ENCODE measurements around the gene FHOD3. TPM values are rescaled to one million over a fixed set of nuclear protein-coding genes. Genes with fewer than 3 reads are reported as not detected.

Gene FHOD3
- total and polyA plus RNA-seq, 2 donors: 0.90 to 4.1 TPM

DNA sequence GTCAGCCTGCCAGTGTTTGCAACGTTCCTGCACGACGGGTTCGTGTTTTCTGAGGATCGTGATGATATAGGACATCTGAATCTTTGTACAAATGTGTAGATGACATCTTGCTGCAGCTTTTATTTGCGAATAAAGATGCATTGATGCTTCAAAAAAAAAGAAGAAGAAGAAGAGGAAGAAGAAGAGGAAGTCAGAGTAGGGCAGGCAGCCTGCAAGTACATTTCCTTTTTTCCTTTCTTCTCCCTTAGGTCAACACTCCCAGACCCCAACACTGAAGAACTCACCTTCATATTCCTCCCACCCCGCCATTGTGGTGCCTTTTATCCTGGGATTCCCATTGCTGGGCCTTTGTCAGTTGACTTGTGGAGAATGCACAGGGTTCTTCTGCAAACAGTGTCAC, 91.5 kb downstream of the FHOD3 start:
- Histone ChIP-seq H3K4me1 (ENCODE audit: control insufficient read depth in 2 of 2, insufficient read depth in 2 of 2, low read length in 2 of 2) (no peaks in the 10 kb centered on the region), H3K27me3 (ENCODE audit: control insufficient read depth in 2 of 2, insufficient read depth in 1 of 2, low read length in 1 of 2) (no peaks in the 10 kb centered on the region), H3K4me3 (ENCODE audit: low read length in 2 of 2) (no peak overlapping the region), H3K36me3 (ENCODE audit: control insufficient read depth in 2 of 2, insufficient read depth in 2 of 2, low read length in 1 of 2) (no peaks in the 10 kb centered on the region), H3K9me3 (ENCODE audit: control insufficient read depth in 2 of 2, insufficient read depth in 1 of 2, low read length in 1 of 2) (no peaks in the 10 kb centered on the region), H3K27ac (ENCODE audit: low read depth in 1 of 2, low read length in 1 of 2) (no peak overlapping the region)
- no peak for DNase-seq (ENCODE audit: low read depth in 6 of 9, low spot score in 9 of 9)
- WGBS: 85% methylated on average over 7 of the region's 7 CpGs

DNA sequence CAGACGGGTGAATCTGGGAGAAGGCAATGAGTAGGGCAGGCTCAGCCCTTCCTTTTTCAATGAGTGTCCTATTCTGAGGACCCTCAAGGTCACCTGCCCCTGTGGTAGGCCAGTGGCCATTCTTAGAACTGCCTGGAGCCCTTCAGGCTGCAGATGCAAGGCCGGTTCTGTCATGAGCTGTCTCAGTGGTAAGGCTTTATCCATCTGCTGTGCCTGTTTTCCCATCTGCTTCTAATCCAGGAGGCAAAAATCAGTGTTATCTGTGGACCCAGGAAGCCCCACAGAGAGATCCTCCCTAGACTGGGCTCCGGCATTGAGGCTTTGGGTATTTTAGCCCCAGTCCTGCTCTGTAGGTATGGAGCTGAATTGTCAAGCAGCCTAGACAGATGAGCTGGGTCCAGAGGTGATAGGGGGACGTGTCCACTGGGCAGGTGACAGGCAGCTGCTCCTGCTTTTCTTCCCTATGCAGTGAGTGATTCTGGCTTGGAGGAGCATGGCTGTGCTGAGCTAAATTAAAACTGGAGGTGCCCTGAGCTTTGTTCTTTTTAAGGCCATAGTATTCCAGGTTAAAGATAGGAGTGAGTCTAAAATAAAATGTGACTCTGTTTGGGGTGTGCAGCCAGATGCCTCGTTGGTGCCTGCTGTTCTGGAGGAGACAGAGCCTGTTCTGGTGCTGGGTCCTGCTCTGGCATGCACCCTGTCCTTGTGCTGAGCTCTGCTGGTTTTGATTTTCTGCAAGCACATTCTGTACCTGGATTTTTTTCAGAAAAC, 92.5 kb downstream of the FHOD3 start:
- H3K4me1 ChIP-seq (ENCODE audit: control insufficient read depth in 2 of 2, insufficient read depth in 2 of 2, low read length in 2 of 2): no peaks in the 10 kb centered on the region
- no peaks in the 10 kb centered on the region for H3K36me3 ChIP-seq (ENCODE audit: control insufficient read depth in 2 of 2, insufficient read depth in 2 of 2, low read length in 1 of 2)
- no peak overlapping the region for H3K4me3 ChIP-seq (ENCODE audit: low read length in 2 of 2)
- 90% methylated on average over 5 of the region's 5 CpGs for WGBS
- H3K9me3 ChIP-seq (ENCODE audit: control insufficient read depth in 2 of 2, insufficient read depth in 1 of 2, low read length in 1 of 2): no peaks in the 10 kb centered on the region
- DNase-seq (ENCODE audit: low read depth in 6 of 9, low spot score in 9 of 9): no peak
- H3K27me3 ChIP-seq (ENCODE audit: control insufficient read depth in 2 of 2, insufficient read depth in 1 of 2, low read length in 1 of 2): no peaks in the 10 kb centered on the region
- no peak overlapping the region for H3K27ac ChIP-seq (ENCODE audit: low read depth in 1 of 2, low read length in 1 of 2)

DNA sequence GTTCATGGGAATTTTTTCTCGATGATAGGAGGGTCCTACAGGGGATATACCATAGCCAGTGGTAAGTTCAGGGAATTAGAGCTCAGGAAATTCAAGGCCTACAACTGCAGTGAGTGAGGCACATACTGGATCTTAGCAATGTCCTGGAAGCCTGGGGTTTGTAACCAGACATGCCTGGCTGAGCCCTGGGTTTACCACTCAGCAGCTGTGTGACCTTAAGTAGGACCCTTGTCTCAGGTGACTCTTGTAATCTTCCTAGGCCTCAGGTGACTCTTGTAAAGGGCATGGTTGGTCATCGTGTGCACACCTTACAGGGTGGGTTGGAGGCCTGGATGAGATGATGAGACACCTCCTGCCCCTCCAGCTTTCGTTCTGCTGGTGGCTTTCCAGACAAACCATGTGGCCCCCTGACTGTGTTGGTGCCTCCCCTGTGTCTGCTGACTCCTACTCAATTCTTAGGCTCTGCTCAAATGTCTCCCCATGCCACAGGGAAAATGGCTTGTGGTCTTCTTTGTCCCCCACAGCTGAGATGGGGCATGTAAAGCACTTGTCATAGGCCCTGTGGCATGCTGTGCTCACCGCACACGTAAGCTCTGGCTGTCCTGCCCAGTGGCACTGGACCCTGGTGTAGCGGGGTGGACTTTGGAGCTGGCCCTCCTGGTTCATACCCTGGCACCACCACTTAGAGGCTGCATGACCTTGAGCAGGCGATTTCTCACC, 94.1 kb downstream of the FHOD3 start:
- H3K9me3 ChIP-seq (ENCODE audit: control insufficient read depth in 2 of 2, insufficient read depth in 1 of 2, low read length in 1 of 2): no peaks in the 10 kb centered on the region

DNA sequence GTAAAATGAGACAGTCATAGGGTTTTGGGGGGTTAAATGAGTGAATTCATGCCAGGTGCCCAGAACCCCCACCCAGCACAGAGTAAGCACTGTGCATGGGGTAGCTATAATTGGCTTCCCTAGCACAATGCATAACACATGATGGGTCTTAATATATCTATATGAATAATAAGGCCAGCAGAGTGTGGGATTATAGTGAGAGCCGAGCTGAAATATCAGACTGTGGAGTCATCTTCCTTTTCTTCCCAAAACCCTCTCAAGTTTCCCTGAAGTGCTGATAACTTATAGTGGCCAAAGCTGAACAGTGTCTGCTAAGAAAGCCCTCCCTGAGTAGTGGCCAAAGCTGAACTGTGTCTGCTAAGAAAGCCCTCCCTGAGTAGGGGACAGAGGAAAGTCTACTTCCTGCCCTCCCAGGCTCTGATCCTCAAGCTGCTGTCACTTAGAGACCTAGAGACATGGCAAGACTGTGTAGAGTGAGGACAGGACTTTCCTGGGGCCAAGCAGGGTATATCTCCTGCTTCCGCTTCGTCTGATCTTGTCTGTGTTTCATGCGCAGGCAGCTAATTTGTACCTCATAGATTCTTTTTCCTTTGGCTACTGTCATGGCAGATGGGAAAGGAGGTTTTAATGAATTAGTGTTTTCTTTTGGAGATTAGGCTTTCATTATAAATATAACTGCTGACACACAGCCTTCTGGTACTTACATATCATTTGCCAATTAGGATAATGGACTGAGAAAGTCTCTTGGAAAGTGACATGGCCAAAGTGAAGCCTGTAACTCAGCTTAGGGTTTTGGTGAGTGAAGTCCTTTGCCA, 94.9 kb downstream of the FHOD3 start:
- Histone ChIP-seq H3K36me3 (ENCODE audit: control insufficient read depth in 2 of 2, insufficient read depth in 2 of 2, low read length in 1 of 2) (no peaks in the 10 kb centered on the region), H3K27me3 (ENCODE audit: control insufficient read depth in 2 of 2, insufficient read depth in 1 of 2, low read length in 1 of 2) (no peaks in the 10 kb centered on the region), H3K4me3 (ENCODE audit: low read length in 2 of 2) (no peak overlapping the region), H3K27ac (ENCODE audit: low read depth in 1 of 2, low read length in 1 of 2) (no peak overlapping the region), H3K4me1 (ENCODE audit: control insufficient read depth in 2 of 2, insufficient read depth in 2 of 2, low read length in 2 of 2) (no peaks in the 10 kb centered on the region), H3K9me3 (ENCODE audit: control insufficient read depth in 2 of 2, insufficient read depth in 1 of 2, low read length in 1 of 2) (no peaks in the 10 kb centered on the region)
- no peak for DNase-seq (ENCODE audit: low read depth in 6 of 9, low spot score in 9 of 9)
- WGBS: 97% methylated on average over 4 of the region's 4 CpGs

More for the DNA sequence above, 94.1 kb downstream of the FHOD3 start:
- no peak overlapping the region for H3K4me3 ChIP-seq (ENCODE audit: low read length in 2 of 2)
- no peak overlapping the region for H3K27ac ChIP-seq (ENCODE audit: low read depth in 1 of 2, low read length in 1 of 2)
- no peak for DNase-seq (ENCODE audit: low read depth in 6 of 9, low spot score in 9 of 9)
- no peaks in the 10 kb centered on the region for H3K36me3 ChIP-seq (ENCODE audit: control insufficient read depth in 2 of 2, insufficient read depth in 2 of 2, low read length in 1 of 2)
- WGBS: 97% methylated on average over 7 of the region's 7 CpGs
- no peaks in the 10 kb centered on the region for H3K27me3 ChIP-seq (ENCODE audit: control insufficient read depth in 2 of 2, insufficient read depth in 1 of 2, low read length in 1 of 2)
- no peaks in the 10 kb centered on the region for H3K4me1 ChIP-seq (ENCODE audit: control insufficient read depth in 2 of 2, insufficient read depth in 2 of 2, low read length in 2 of 2)

DNA sequence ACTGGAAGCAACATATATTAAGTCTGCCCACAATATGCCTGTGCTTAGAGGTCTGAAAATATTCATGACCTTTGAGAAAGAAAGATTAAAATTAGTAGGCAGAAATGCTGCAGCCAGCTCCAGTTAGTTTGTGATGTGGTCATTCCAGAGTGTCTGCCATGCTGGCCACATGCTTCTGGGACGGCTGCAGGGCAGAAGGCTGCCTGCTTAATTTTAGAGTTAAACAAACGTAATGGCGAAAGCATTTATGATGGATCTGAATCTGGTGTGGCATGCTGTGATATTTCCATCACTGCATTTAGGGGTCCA, 95.4 kb downstream of the FHOD3 start:
- no peaks in the 10 kb centered on the region for H3K4me1 ChIP-seq (ENCODE audit: control insufficient read depth in 2 of 2, insufficient read depth in 2 of 2, low read length in 2 of 2)
- no peaks in the 10 kb centered on the region for H3K36me3 ChIP-seq (ENCODE audit: control insufficient read depth in 2 of 2, insufficient read depth in 2 of 2, low read length in 1 of 2)
- no peak overlapping the region for H3K4me3 ChIP-seq (ENCODE audit: low read length in 2 of 2)
- no peaks in the 10 kb centered on the region for H3K9me3 ChIP-seq (ENCODE audit: control insufficient read depth in 2 of 2, insufficient read depth in 1 of 2, low read length in 1 of 2)
- no peak overlapping the region for H3K27ac ChIP-seq (ENCODE audit: low read depth in 1 of 2, low read length in 1 of 2)
- 97% methylated on average over 3 of the region's 3 CpGs for WGBS
- DNase-seq (ENCODE audit: low read depth in 6 of 9, low spot score in 9 of 9): no peak
- no peaks in the 10 kb centered on the region for H3K27me3 ChIP-seq (ENCODE audit: control insufficient read depth in 2 of 2, insufficient read depth in 1 of 2, low read length in 1 of 2)

DNA sequence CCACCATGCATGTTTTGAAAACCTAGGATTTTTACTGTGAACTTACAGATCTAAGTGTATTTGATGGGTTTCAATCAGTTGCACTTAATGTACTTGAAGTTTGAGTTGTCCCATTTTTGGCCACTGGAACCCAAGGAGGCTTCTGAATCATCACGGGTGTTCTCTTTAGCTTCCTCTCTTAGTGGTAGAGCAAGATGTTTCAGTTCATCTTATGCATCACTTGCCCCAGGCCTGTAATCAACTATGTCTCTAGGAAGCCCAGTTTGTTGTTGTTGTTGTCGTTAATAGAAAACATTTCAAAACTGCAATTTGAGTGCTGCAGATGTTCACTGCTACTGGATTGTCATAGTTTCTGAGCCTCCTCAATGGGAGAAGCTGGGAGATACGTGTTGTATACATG, 97.0 kb downstream of the FHOD3 start:
- Histone ChIP-seq H3K9me3 (ENCODE audit: control insufficient read depth in 2 of 2, insufficient read depth in 1 of 2, low read length in 1 of 2) (no peaks in the 10 kb centered on the region), H3K27ac (ENCODE audit: low read depth in 1 of 2, low read length in 1 of 2) (no peak overlapping the region), H3K27me3 (ENCODE audit: control insufficient read depth in 2 of 2, insufficient read depth in 1 of 2, low read length in 1 of 2) (no peaks in the 10 kb centered on the region), H3K4me1 (ENCODE audit: control insufficient read depth in 2 of 2, insufficient read depth in 2 of 2, low read length in 2 of 2) (no peaks in the 10 kb centered on the region), H3K36me3 (ENCODE audit: control insufficient read depth in 2 of 2, insufficient read depth in 2 of 2, low read length in 1 of 2) (no peaks in the 10 kb centered on the region), H3K4me3 (ENCODE audit: low read length in 2 of 2) (no peak overlapping the region)
- DNase-seq (ENCODE audit: low read depth in 6 of 9, low spot score in 9 of 9): no peak
- 93% methylated on average over 3 of the region's 3 CpGs for WGBS

DNA sequence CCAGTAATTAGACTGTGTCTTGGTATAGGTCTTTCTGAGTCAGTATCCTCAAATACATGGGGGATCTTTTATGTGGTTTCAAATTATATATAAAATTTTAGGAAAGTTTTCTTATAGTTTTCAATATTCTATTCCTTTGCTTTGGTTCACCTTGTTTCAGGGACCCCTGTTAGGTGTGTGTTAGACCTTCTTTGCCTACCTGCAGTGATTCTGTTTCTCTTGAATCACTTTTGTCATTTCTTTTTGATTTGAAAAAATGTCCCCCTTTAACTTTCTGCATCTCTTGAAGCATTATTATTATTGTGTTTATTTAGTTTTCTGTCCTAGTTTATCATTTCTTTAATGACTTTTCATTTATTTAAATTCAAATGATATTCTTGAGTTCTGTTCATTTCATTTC, 98.7 kb downstream of the FHOD3 start:
- Histone ChIP-seq H3K36me3 (ENCODE audit: control insufficient read depth in 2 of 2, insufficient read depth in 2 of 2, low read length in 1 of 2) (no peaks in the 10 kb centered on the region), H3K9me3 (ENCODE audit: control insufficient read depth in 2 of 2, insufficient read depth in 1 of 2, low read length in 1 of 2) (no peaks in the 10 kb centered on the region), H3K4me3 (ENCODE audit: low read length in 2 of 2) (no peak overlapping the region), H3K27me3 (ENCODE audit: control insufficient read depth in 2 of 2, insufficient read depth in 1 of 2, low read length in 1 of 2) (no peaks in the 10 kb centered on the region), H3K27ac (ENCODE audit: low read depth in 1 of 2, low read length in 1 of 2) (no peak overlapping the region), H3K4me1 (ENCODE audit: control insufficient read depth in 2 of 2, insufficient read depth in 2 of 2, low read length in 2 of 2) (no peaks in the 10 kb centered on the region)
- no peak for DNase-seq (ENCODE audit: low read depth in 6 of 9, low spot score in 9 of 9)

DNA sequence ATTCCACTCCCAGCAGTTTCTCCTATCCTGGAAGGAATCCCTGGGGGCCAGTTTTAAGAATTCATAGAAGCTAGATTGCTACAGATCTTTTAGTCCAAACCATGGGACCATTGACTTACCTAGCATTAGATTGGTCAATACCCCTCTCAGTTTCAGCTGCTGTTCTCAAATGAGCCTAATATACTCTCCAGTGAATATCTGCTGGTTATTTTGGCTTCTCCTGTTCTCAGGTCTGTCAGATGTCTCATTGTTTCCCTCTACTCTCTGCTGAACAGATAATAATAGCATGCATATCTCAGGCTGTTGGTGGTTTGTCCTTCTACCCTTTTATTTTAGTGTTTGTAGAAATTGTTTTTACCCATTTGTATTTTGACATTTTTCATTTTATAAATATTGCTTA, 99.5 kb downstream of the FHOD3 start:
- H3K9me3 ChIP-seq (ENCODE audit: control insufficient read depth in 2 of 2, insufficient read depth in 1 of 2, low read length in 1 of 2): no peaks in the 10 kb centered on the region
- H3K27ac ChIP-seq (ENCODE audit: low read depth in 1 of 2, low read length in 1 of 2): no peak overlapping the region
- no peaks in the 10 kb centered on the region for H3K27me3 ChIP-seq (ENCODE audit: control insufficient read depth in 2 of 2, insufficient read depth in 1 of 2, low read length in 1 of 2)
- DNase-seq (ENCODE audit: low read depth in 6 of 9, low spot score in 9 of 9): no peak
- H3K36me3 ChIP-seq (ENCODE audit: control insufficient read depth in 2 of 2, insufficient read depth in 2 of 2, low read length in 1 of 2): no peaks in the 10 kb centered on the region
- H3K4me1 ChIP-seq (ENCODE audit: control insufficient read depth in 2 of 2, insufficient read depth in 2 of 2, low read length in 2 of 2): no peaks in the 10 kb centered on the region
- no peak overlapping the region for H3K4me3 ChIP-seq (ENCODE audit: low read length in 2 of 2)

DNA sequence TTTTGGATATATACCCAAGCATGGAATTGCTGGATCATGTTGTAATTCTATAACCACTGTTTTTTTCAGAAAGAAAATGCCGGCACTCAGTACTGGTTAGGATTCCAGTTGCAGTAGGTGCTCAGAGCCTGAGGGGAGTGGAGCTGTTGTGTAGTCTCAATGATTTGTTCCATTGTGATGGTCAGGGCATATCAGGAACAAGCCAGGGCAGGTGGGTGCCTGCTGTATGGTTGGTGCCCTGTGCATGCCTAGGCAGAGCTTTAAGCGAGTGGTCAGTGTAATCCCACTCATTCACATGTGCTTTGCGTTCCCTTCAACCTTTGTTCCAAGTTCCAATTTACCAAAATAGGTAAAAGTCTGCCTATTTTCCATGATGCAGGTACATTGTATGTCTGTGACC, 100.9 kb downstream of the FHOD3 start:
- no peaks in the 10 kb centered on the region for H3K9me3 ChIP-seq (ENCODE audit: control insufficient read depth in 2 of 2, insufficient read depth in 1 of 2, low read length in 1 of 2)
- WGBS: 95% methylated on average over 3 of the region's 3 CpGs
- no peak for DNase-seq (ENCODE audit: low read depth in 6 of 9, low spot score in 9 of 9)
- no peak overlapping the region for H3K27ac ChIP-seq (ENCODE audit: low read depth in 1 of 2, low read length in 1 of 2)
- no peak overlapping the region for H3K4me3 ChIP-seq (ENCODE audit: low read length in 2 of 2)
- no peaks in the 10 kb centered on the region for H3K4me1 ChIP-seq (ENCODE audit: control insufficient read depth in 2 of 2, insufficient read depth in 2 of 2, low read length in 2 of 2)
- no peaks in the 10 kb centered on the region for H3K27me3 ChIP-seq (ENCODE audit: control insufficient read depth in 2 of 2, insufficient read depth in 1 of 2, low read length in 1 of 2)
- no peaks in the 10 kb centered on the region for H3K36me3 ChIP-seq (ENCODE audit: control insufficient read depth in 2 of 2, insufficient read depth in 2 of 2, low read length in 1 of 2)

All from thymus (tissue), 11 donors.